ENCODE data around the gene GFOD1. TPM values are rescaled to one million over a fixed set of nuclear protein-coding genes. Genes with fewer than 3 reads are reported as not detected.
A peak's percentile ranks its signal among the peaks of the same experiment; 100 is the strongest.

GFOD1 gene
- total and polyA plus RNA-seq, 11 donors = 16.2 to 65.8 (median 41.5) TPM

DNA sequence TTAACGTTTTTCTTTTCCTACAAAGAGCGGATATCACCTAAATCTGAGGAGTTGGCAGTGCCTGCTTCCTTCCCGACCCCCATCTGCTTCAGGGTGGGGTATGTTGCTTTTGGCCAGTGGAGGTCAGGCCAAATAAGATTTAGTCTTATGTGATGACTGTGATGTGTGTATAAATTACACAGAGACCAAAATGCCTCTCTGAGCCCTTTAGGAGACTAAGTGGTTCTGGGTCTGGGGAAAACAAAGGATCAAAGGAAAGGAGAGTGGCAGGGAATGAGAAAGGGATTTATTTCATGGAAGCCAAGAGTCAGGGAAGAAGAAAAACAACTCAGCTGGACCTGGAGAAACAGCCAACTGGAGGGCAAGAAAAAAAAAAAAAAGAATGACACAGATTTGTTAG lies 120.0 kb downstream of the GFOD1 start:
- Histone ChIP-seq H3K36me3 (peaks cover 0 to 15% (median 8%) of the 10 kb centered on the region in 9 donors), H3K27ac (peak overlapping the region in 7 of 12 donors; percentile 7 to 61 (median 46)), H3K27me3 (no peaks in the 10 kb centered on the region), H3K4me1 (peaks cover 0 to 68% (median 33%) of the 10 kb centered on the region in 12 donors), H3K4me3 (no peak overlapping the region), H3K9me3 (no peaks in the 10 kb centered on the region)
- ATAC-seq (peak in 1 of 4 donors; percentile 12), DNase-seq (no peak)
- TF ChIP-seq POLR2A (IDR thresholded peaks at IDR 0.05) = no peak
- 47 to 59% (median 54%) methylated on average over 3 of the region's 3 CpGs for WGBS, 4 donors
- intact Hi-C loops (cut with DNase I) = no loop called here

DNA sequence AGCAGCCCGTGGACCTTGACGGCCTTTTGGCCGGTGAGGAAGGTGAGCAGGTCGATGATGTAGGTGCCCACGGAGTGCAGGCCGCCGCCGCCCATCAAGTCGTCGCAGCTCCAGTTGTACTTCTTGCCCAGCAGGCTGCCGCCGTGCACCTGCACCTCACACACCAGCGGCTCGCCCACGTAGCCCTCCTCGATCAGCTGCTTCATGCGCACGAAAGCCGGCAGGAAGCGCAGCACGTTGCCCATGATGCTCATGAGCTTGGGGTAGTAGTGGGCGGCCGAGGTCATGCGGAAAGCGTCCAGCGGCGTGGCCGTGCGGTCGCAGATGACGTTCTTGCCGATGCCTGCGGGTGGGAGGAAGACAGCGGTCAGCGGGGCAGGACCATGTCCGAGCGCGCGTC lies 122.1 kb downstream of the GFOD1 start:
- H3K9me3 ChIP-seq = no peaks in the 10 kb centered on the region
- H3K27me3 ChIP-seq = no peaks in the 10 kb centered on the region
- no peak for DNase-seq
- TF ChIP-seq, protein P1, sequence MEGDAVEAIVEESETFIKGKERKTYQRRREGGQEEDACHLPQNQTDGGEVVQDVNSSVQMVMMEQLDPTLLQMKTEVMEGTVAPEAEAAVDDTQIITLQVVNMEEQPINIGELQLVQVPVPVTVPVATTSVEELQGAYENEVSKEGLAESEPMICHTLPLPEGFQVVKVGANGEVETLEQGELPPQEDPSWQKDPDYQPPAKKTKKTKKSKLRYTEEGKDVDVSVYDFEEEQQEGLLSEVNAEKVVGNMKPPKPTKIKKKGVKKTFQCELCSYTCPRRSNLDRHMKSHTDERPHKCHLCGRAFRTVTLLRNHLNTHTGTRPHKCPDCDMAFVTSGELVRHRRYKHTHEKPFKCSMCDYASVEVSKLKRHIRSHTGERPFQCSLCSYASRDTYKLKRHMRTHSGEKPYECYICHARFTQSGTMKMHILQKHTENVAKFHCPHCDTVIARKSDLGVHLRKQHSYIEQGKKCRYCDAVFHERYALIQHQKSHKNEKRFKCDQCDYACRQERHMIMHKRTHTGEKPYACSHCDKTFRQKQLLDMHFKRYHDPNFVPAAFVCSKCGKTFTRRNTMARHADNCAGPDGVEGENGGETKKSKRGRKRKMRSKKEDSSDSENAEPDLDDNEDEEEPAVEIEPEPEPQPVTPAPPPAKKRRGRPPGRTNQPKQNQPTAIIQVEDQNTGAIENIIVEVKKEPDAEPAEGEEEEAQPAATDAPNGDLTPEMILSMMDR (IDR thresholded peaks at IDR 0.05) = no peak
- TF ChIP-seq POLR2A (IDR thresholded peaks at IDR 0.05) = no peak
- intact Hi-C loops (cut with DNase I) = no loop called here
- peaks cover 0 to 15% (median 8%) of the 10 kb centered on the region in 9 donors for H3K36me3 ChIP-seq
- H3K4me1 ChIP-seq = peaks cover 5 to 72% (median 50%) of the 10 kb centered on the region in 12 donors
- WGBS, 4 donors = 98 to 99% (median 98%) methylated on average over 35 to 39 of the region's 39 CpGs
- H3K4me3 ChIP-seq = no peak overlapping the region
- no peak for ATAC-seq
- H3K27ac ChIP-seq = no peak overlapping the region

DNA sequence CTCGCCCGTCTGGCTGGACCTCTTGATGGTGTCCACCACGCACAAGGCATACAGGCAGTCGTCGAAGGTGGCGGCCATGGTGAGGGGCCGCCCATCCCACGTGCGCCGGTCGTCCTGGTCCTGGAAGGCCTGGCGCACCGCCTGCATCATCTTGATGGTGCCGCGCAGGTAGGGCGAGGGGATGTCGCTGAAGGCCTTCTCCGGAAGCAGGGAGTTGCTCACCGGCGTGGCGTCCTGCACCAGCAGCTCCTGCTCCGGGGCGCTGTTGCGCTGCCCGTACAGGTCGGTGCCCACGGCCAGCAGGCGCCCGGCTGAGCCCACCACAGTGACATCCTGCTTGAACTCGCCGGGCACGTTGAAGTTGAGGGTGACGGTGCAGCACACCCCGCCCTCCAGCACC lies 122.6 kb downstream of the GFOD1 start:
- intact Hi-C loops (cut with DNase I) = loop anchor here in 4 of 10 donors (5.0 kb wide), 4 partner anchors 32 to 122 kb away; partner anchors contain the start of gene GFOD1 (in 2 of the 4)
- H3K27me3 ChIP-seq = no peaks in the 10 kb centered on the region
- H3K27ac ChIP-seq = no peak overlapping the region
- H3K4me3 ChIP-seq = no peak overlapping the region
- 96 to 98% (median 97%) methylated on average over 18 to 34 of the region's 34 CpGs for WGBS, 4 donors
- H3K36me3 ChIP-seq = peaks cover 0 to 15% (median 8%) of the 10 kb centered on the region in 9 donors
- peaks cover 7 to 72% (median 54%) of the 10 kb centered on the region in 12 donors for H3K4me1 ChIP-seq
- H3K9me3 ChIP-seq = no peaks in the 10 kb centered on the region
- no peak for TF ChIP-seq POLR2A (IDR thresholded peaks at IDR 0.05)
- TF ChIP-seq, protein P1 (IDR thresholded peaks at IDR 0.05) = no peak
- ATAC-seq (no peak), DNase-seq (no peak)

DNA sequence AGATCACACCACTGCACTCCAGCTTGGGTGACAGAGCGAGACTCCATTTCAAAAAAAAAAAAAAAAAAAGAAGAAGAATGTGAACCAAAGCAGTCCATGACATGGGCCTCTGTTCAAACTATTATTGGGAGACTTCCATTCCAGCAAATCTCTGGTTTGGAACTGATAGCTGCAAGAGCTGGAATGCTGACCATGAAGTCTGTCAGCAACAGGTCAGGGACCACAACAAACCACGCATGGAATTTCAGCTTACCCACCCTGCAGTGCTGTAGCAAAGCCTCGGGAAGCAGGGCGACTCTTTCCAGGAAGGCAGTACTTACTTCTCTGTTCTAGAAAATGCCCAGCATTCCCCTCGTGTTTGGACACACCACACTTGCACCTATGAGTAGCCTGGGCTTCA lies 125.0 kb downstream of the GFOD1 start:
- peak in 1 of 4 donors; percentile 14 for ATAC-seq
- Histone ChIP-seq H3K9me3 (no peaks in the 10 kb centered on the region), H3K27me3 (no peaks in the 10 kb centered on the region), H3K4me1 (peaks cover 11 to 71% (median 41%) of the 10 kb centered on the region in 12 donors), H3K27ac (peak overlapping the region in 5 of 12 donors; percentile 4 to 71 (median 45)), H3K36me3 (peaks cover 0 to 15% (median 8%) of the 10 kb centered on the region in 9 donors), H3K4me3 (no peak overlapping the region)
- TF ChIP-seq POLR2A (IDR thresholded peaks at IDR 0.05) = no peak
- TF ChIP-seq, protein P1 (IDR thresholded peaks at IDR 0.05) = no peak
- 42 to 72% (median 56%) methylated on average over 5 of the region's 5 CpGs for WGBS, 4 donors
- no peak for DNase-seq
- intact Hi-C loops (cut with DNase I) = loop anchor here in 4 of 10 donors (5.0 kb wide), 4 partner anchors 35 to 125 kb away; partner anchors contain the start of gene GFOD1 (in 2 of the 4)

All from heart left ventricle (tissue), 16 donors.